Stimulated activated CD8-positive, alpha-beta memory T cell treated with anti-CD3 and anti-CD28 coated beads, Interleukin-4, amount 100 ng/mL, for 4 hours (primary cell): ENCODE results near the gene OPRM1.
"Not testable (repeated sequence)": the region's sequence is repeated elsewhere in the genome, so short reads cannot be mapped to it uniquely, and the experiment has no call there.

Experiments used
- DNase-seq, 2 donors: peaks; one replicate each; pipeline ENCODE4 v3.0.0-alpha.2; 2020; ENCODE audit warnings: low read depth in 2 of 2, low spot score in 1 of 2

Gene OPRM1

DNA sequence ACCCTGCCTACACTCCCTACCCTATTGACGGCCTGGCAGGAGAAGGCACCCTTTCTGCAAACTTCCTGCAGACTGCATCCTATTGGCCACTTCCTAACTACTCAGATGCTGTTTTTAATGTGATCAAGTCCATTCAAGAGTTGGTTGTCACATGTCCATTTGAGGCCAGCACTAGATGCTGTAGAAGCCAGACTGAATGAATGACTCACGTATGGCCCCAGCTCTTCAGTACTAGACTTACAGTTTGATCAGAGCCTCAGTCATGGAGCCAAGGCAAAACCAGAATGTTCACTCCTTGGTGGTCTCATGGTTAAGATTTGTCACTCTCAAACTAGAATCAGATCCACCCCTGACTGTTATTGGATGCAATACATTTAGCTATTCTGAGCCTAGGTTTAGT lies 101.7 kb downstream of the OPRM1 start:
- no peak for DNase-seq

GRCh38 chr6:154143753-154144152 lies 104.7 kb downstream of the OPRM1 start:
- no peak for DNase-seq

DNA sequence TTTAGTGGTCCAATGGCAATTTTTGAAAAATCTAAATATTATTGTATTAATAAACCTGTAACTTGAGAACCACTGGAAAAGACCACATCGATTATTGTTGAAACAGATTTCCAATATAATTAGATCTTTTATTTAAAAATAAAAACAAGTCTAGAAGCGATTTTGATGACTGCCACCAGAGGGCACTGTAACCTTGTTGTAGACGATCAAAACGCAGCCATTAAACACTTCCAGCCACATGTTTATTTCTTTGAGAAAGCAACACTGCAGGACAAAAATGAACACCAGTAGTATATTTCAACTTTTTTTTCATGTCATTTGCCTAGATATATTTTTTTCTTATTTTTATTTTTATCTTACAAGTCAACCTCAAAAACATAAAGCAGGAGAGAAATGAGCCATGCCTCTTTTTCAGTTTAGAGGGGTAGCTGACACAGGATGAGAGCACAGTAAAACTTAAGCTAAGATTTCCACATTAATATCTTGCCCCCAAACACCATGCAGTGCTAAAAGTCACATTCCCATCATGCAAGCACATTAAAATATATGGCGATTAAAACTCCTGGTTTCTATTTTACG lies 115.4 kb downstream of the OPRM1 start:
- DNase-seq, result peak; percentile 17 to 46

DNA sequence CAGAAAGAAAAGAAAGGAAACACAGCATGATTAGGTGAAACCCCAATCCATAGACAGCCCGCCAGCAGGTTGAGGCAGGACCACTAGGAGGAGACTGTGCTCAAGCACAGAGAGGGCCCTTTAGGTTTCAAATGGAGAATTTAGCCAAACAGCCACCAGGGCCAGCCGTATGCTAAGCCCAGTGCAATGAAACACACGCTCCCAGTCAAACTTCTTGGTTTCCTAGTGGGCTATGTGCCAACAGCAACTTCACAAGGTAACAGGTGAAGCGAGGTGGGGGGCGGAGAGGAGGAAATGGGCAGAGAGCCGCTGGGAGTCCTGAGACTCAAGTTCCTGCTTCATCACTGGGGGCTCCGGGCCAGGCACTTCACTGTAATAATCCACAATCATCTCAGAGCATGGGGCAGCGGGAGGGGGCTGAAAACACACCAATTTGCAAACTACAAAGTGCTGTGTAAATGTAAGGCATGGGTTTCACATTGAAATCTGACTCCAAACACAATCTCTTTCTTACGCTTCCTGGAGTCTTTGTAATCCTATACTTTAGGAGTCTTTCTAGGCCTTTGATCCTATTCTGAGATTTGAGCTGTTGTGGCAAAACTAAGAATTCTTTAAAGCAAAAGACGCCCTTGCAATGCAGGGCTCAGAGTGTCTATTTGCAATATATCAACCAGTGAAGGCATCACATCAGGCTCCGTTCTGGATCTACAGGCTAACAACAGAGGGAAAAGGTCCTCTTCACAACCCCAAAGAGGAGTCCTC lies 117.3 kb downstream of the OPRM1 start:
- peak in 1 of 2 donors; percentile 47 for DNase-seq

GRCh38 chr6:154157082-154157481 lies 118.0 kb downstream of the OPRM1 start:
- DNase-seq, result peak in 1 of 2 donors; percentile 19

DNA sequence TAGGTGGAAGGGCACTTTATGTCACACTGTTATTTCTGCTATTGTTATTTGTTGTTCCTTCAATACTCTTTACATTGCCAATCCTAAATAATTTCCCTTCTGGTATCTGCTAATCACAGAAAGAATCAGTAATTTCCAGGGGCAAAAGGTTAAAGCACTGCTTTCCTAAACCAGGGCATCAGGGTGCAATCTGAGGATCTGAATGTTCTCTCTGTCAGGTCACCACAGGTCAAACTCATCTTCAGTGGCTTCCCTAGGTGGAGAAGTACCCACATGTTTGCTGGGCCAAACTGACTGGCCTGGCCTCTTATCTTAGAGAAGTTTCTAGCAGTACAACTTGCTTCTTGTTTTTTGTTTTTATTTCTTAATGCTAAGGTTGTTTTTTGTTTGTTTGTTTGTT lies 118.7 kb downstream of the OPRM1 start:
- DNase-seq, result no peak

DNA sequence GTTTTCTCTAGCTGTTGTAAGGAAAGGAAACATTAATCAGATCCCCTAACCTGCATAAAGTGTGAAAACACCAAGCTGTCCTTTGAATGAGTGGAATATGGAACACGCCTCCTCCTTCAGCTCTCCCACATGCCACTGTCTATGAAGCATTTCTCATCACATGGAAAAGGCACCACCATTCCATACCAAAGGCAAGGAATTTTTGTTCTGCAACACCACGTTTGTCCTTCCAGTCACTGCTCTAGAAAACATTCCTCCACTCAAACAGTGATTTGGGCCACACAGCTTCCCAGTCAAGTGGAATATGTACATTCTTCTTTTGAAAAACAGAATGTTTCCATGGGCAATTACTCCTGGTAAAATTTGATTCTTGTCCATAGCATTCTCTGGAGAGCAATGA lies 120.1 kb downstream of the OPRM1 start:
- DNase-seq, result no peak

DNA sequence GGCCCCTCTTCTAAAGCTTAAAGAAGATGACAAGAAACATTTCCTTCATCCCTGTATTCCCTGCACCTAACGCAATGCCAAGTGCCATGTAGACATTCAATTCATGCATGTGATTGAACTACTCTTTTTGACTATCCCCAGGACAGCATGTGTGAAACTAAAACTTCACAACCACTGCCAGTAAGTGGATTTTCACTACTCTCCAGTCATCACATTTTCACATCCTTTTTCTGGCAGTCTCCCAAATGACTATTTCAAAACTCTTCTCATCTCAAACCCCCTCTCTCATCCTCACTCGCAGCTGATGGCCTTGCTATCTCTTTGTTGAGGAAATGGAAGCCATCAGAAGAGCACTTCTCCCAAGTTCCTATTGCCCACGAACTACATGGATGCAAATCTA lies 122.6 kb downstream of the OPRM1 start:
- DNase-seq, result no peak

DNA sequence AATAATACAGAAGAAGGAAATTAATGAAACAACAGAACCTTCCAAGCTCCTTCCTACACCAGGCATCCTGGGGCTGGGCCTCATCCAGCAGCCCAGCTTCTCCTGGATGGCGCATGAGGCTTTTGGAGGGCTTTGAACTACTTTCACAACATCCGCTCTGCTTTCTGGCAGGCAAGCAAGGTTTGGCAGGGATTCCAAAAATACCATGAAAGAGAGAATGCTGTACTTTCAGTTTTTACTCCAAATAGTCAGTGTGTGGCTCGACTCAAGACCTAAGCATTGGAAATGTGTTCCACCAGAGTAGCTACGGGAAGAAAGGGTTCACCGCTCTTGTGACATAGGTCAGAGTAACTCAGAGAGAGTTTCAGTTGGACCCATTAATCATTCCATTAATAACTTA lies 125.4 kb downstream of the OPRM1 start:
- no peak for DNase-seq

DNA sequence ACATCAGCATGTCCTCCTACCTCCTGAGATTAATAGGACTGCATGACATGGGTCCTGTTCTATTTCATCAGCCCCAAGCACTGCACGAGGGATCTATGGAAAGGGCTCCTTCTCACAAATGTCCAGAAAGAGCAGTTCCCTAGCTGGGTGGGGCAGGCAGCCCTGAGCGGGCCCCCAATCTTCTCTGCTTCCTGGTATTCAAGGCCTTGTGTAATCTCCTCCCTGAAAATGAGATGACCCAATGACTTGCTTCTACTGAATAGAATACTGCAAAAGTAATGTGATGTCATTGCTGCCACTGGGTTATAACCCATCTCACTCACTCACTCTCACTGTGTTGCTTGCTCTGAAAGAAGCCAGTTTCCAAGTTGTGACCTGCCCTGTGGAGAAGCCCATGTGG lies 126.4 kb downstream of the OPRM1 start:
- DNase-seq, result no peak

GRCh38 chr6:154166140-154166539 lies 127.1 kb downstream of the OPRM1 start:
- DNase-seq, result no peak

DNA sequence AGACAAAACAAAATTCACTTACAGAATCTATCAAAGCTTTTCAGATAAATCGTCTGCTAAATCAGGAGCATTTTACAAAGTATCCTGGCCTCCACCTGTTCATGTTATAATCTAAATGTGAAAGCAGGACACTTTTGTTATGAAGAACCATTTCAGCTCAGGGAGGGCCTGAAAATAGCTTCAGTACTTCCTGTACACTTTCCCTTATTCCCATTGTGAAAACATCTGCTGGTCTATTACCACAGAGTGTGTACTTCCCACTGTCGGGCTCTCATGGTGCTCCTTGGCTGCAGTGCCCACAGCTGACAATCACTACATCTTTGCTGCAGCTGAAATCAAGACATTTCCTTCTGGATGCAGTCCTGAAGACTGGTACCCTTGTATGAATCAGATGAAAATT lies 128.1 kb downstream of the OPRM1 start:
- DNase-seq, result no peak

- DNase-seq, result no peak
These were observed 130.3 kb downstream of the OPRM1 start for GRCh38 chr6:154169193-154169847.

GRCh38 chr6:154170106-154170505 lies 131.1 kb downstream of the OPRM1 start:
- no peak for DNase-seq

GRCh38 chr6:154172393-154172792 lies 133.4 kb downstream of the OPRM1 start:
- DNase-seq, result not testable (repeated sequence)

DNA sequence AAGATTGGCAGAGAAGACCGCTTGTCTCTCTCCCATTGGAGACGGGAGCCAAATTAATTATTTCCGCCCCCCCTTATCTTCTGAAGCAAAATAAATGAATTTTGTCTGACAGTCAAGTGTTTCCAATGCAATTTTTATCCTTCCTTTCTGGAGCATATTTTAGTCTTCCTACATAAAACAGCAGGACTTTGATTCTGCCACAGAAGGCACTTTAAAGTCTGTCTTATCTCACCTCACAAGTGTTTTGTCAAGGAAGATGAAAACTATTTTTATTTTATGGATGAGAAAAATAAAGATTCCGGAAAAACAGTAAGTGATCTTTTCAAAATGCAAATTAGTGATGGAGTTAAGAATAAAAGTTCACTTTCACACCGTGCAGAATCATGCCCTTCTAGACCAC lies 140.4 kb downstream of the OPRM1 start:
- no peak for DNase-seq

GRCh38 chr6:154187203-154187602 lies 148.2 kb downstream of the OPRM1 start:
- no peak for DNase-seq

GRCh38 chr6:154187714-154188113 lies 148.7 kb downstream of the OPRM1 start:
- DNase-seq, result no peak

- no peak for DNase-seq
These were observed 157.4 kb downstream of the OPRM1 start for GRCh38 chr6:154196333-154196885.

GRCh38 chr6:154197196-154197860 lies 158.3 kb downstream of the OPRM1 start:
- DNase-seq, result no peak

DNA sequence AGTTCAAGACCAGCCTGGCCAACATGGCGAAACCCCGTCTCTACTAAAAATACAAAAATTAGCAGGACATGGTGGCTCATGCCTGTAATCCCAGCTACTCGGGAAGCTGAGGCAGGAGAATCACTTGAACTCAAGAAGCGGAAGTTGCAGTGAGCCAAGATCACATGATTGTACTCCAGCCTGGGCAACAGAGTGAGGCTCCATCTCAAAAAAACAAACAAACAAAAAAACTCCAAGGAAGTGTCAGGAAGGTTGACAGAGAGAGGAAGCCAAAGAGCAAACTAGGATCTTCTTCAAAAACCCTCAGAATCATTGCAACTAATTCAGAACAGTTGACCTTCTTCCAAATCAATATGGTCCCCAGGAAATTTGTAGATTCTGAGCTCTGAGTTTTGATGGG lies 162.6 kb downstream of the OPRM1 start:
- DNase-seq, result not testable (repeated sequence)

DNA sequence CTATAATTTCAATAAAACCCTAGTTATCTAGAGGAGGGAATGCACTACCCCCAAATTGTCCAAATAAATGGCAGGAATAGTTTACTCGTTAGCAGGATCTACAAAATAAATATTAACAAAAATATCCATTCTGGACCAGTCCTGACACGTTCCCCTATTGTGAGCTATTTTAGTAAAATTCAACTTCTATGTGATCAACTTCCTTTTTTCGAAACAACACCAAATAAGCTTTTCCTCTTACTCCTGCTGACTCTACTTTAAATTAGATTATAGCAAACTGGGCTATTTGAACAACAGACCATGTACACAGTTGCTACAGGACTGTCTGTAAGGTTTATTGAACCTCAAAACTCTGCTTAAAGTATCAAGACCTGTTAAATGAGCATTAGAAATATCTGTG lies 163.3 kb downstream of the OPRM1 start:
- DNase-seq, result no peak
